Measurements from ENCODE around the gene IL1RAPL1. TPM values are rescaled to one million over a fixed set of nuclear protein-coding genes. Genes with fewer than 3 reads are reported as not detected.

Gene IL1RAPL1
- total RNA-seq, 2 donors from 2014 or later, result not detected

- no peak for ATAC-seq (replicated peaks)
- Mint-ChIP-seq H3K27ac (no peak overlapping the region), H3K36me3 (ENCODE audit: low read depth) (no peaks in the 10 kb centered on the region), H3K9me3 (peaks cover 4% of the 10 kb centered on the region), H3K4me3 (no peak overlapping the region), H3K27me3 (no peaks in the 10 kb centered on the region), H3K4me1 (no peaks in the 10 kb centered on the region)
Observed at GRCh38 chrX:29813174-29813573, 1225.9 kb downstream of the IL1RAPL1 start.

GRCh38 chrX:29824176-29824906 is 1237.1 kb downstream of the IL1RAPL1 start:
- H3K27ac Mint-ChIP-seq, result no peak overlapping the region
- no peak overlapping the region for H3K4me3 Mint-ChIP-seq
- no peaks in the 10 kb centered on the region for H3K36me3 Mint-ChIP-seq (ENCODE audit: low read depth)
- H3K9me3 Mint-ChIP-seq, result peaks cover 4% of the 10 kb centered on the region
- H3K27me3 Mint-ChIP-seq, result no peaks in the 10 kb centered on the region
- H3K4me1 Mint-ChIP-seq, result no peaks in the 10 kb centered on the region
- no peak for ATAC-seq (replicated peaks)

GRCh38 chrX:29826742-29827141 is 1239.5 kb downstream of the IL1RAPL1 start:
- H3K36me3 Mint-ChIP-seq (ENCODE audit: low read depth), result no peaks in the 10 kb centered on the region
- ATAC-seq (replicated peaks), result no peak
- H3K9me3 Mint-ChIP-seq, result peaks cover 4% of the 10 kb centered on the region
- no peak overlapping the region for H3K27ac Mint-ChIP-seq
- H3K4me3 Mint-ChIP-seq, result no peak overlapping the region
- H3K4me1 Mint-ChIP-seq, result no peaks in the 10 kb centered on the region
- no peaks in the 10 kb centered on the region for H3K27me3 Mint-ChIP-seq

GRCh38 chrX:29834311-29834710 is 1247.1 kb downstream of the IL1RAPL1 start:
- no peak for ATAC-seq (replicated peaks)
- H3K9me3 Mint-ChIP-seq, result no peaks in the 10 kb centered on the region
- H3K4me1 Mint-ChIP-seq, result no peaks in the 10 kb centered on the region
- no peaks in the 10 kb centered on the region for H3K27me3 Mint-ChIP-seq
- H3K27ac Mint-ChIP-seq, result no peak overlapping the region
- no peak overlapping the region for H3K4me3 Mint-ChIP-seq
- no peaks in the 10 kb centered on the region for H3K36me3 Mint-ChIP-seq (ENCODE audit: low read depth)

- Mint-ChIP-seq H3K36me3 (ENCODE audit: low read depth) (no peaks in the 10 kb centered on the region), H3K27me3 (no peaks in the 10 kb centered on the region), H3K27ac (no peak overlapping the region), H3K4me1 (no peaks in the 10 kb centered on the region), H3K4me3 (no peak overlapping the region), H3K9me3 (no peaks in the 10 kb centered on the region)
- no peak for ATAC-seq (replicated peaks)
Observed at GRCh38 chrX:29834764-29835163, 1247.5 kb downstream of the IL1RAPL1 start.

- H3K4me3 Mint-ChIP-seq, result no peak overlapping the region
- peaks cover 3% of the 10 kb centered on the region for H3K9me3 Mint-ChIP-seq
- no peaks in the 10 kb centered on the region for H3K27me3 Mint-ChIP-seq
- no peaks in the 10 kb centered on the region for H3K36me3 Mint-ChIP-seq (ENCODE audit: low read depth)
- no peak overlapping the region for H3K27ac Mint-ChIP-seq
- ATAC-seq (replicated peaks), result no peak
- H3K4me1 Mint-ChIP-seq, result no peaks in the 10 kb centered on the region
Observed at GRCh38 chrX:29841750-29842149, 1254.5 kb downstream of the IL1RAPL1 start.

GRCh38 chrX:29842552-29842951 is 1255.3 kb downstream of the IL1RAPL1 start:
- peaks cover 3% of the 10 kb centered on the region for H3K9me3 Mint-ChIP-seq
- no peak for ATAC-seq (replicated peaks)
- H3K4me1 Mint-ChIP-seq, result no peaks in the 10 kb centered on the region
- no peaks in the 10 kb centered on the region for H3K36me3 Mint-ChIP-seq (ENCODE audit: low read depth)
- no peak overlapping the region for H3K4me3 Mint-ChIP-seq
- no peak overlapping the region for H3K27ac Mint-ChIP-seq
- no peaks in the 10 kb centered on the region for H3K27me3 Mint-ChIP-seq

GRCh38 chrX:29851857-29852605 is 1264.8 kb downstream of the IL1RAPL1 start:
- Mint-ChIP-seq H3K4me1 (no peaks in the 10 kb centered on the region), H3K27me3 (no peaks in the 10 kb centered on the region), H3K4me3 (no peak overlapping the region), H3K9me3 (peaks cover 3% of the 10 kb centered on the region), H3K36me3 (ENCODE audit: low read depth) (no peaks in the 10 kb centered on the region), H3K27ac (no peak overlapping the region)
- ATAC-seq (replicated peaks), result no peak

- Mint-ChIP-seq H3K4me1 (no peaks in the 10 kb centered on the region), H3K27ac (no peak overlapping the region), H3K4me3 (no peak overlapping the region), H3K9me3 (peaks cover 3% of the 10 kb centered on the region), H3K27me3 (no peaks in the 10 kb centered on the region), H3K36me3 (ENCODE audit: low read depth) (no peaks in the 10 kb centered on the region)
- ATAC-seq (replicated peaks), result no peak
Observed at GRCh38 chrX:29852767-29853166, 1265.5 kb downstream of the IL1RAPL1 start.

- H3K4me1 Mint-ChIP-seq, result no peaks in the 10 kb centered on the region
- H3K27ac Mint-ChIP-seq, result no peak overlapping the region
- no peak overlapping the region for H3K4me3 Mint-ChIP-seq
- no peaks in the 10 kb centered on the region for H3K27me3 Mint-ChIP-seq
- peaks cover 6% of the 10 kb centered on the region for H3K9me3 Mint-ChIP-seq
- no peak for ATAC-seq (replicated peaks)
- no peaks in the 10 kb centered on the region for H3K36me3 Mint-ChIP-seq (ENCODE audit: low read depth)
Observed at GRCh38 chrX:29858714-29859113, 1271.5 kb downstream of the IL1RAPL1 start.

GRCh38 chrX:29862126-29862677 is 1275.0 kb downstream of the IL1RAPL1 start:
- no peaks in the 10 kb centered on the region for H3K27me3 Mint-ChIP-seq
- ATAC-seq (replicated peaks), result no peak
- H3K4me1 Mint-ChIP-seq, result no peaks in the 10 kb centered on the region
- H3K9me3 Mint-ChIP-seq, result peaks cover 6% of the 10 kb centered on the region
- H3K27ac Mint-ChIP-seq, result no peak overlapping the region
- no peaks in the 10 kb centered on the region for H3K36me3 Mint-ChIP-seq (ENCODE audit: low read depth)
- no peak overlapping the region for H3K4me3 Mint-ChIP-seq

- no peak overlapping the region for H3K27ac Mint-ChIP-seq
- ATAC-seq (replicated peaks), result no peak
- H3K9me3 Mint-ChIP-seq, result no peaks in the 10 kb centered on the region
- no peaks in the 10 kb centered on the region for H3K36me3 Mint-ChIP-seq (ENCODE audit: low read depth)
- no peaks in the 10 kb centered on the region for H3K4me1 Mint-ChIP-seq
- no peak overlapping the region for H3K4me3 Mint-ChIP-seq
- H3K27me3 Mint-ChIP-seq, result no peaks in the 10 kb centered on the region
Observed at GRCh38 chrX:29867971-29868370, 1280.7 kb downstream of the IL1RAPL1 start.

GRCh38 chrX:29869837-29870236 is 1282.6 kb downstream of the IL1RAPL1 start:
- Mint-ChIP-seq H3K4me1 (no peaks in the 10 kb centered on the region), H3K27ac (no peak overlapping the region), H3K27me3 (no peaks in the 10 kb centered on the region), H3K4me3 (no peak overlapping the region), H3K36me3 (ENCODE audit: low read depth) (no peaks in the 10 kb centered on the region), H3K9me3 (no peaks in the 10 kb centered on the region)
- no peak for ATAC-seq (replicated peaks)

GRCh38 chrX:29870608-29871007 is 1283.4 kb downstream of the IL1RAPL1 start:
- Mint-ChIP-seq H3K36me3 (ENCODE audit: low read depth) (no peaks in the 10 kb centered on the region), H3K9me3 (no peaks in the 10 kb centered on the region), H3K27me3 (no peaks in the 10 kb centered on the region), H3K27ac (no peak overlapping the region), H3K4me3 (no peak overlapping the region), H3K4me1 (no peaks in the 10 kb centered on the region)
- no peak for ATAC-seq (replicated peaks)

GRCh38 chrX:29872831-29873230 is 1285.6 kb downstream of the IL1RAPL1 start:
- H3K9me3 Mint-ChIP-seq, result no peaks in the 10 kb centered on the region
- no peaks in the 10 kb centered on the region for H3K27me3 Mint-ChIP-seq
- H3K27ac Mint-ChIP-seq, result no peak overlapping the region
- no peak overlapping the region for H3K4me3 Mint-ChIP-seq
- H3K4me1 Mint-ChIP-seq, result no peaks in the 10 kb centered on the region
- no peaks in the 10 kb centered on the region for H3K36me3 Mint-ChIP-seq (ENCODE audit: low read depth)
- ATAC-seq (replicated peaks), result no peak

Data from activated T-helper 17 cell treated with anti-CD3 and anti-CD28 coated beads, Interleukin-2, amount 50 U/mL, for 72 hours (primary cell).